Nephron (organoid): ENCODE results near the gene PRPF4.

ENCODE experiments used
- H3K27ac Mint-ChIP-seq, 3 experiments: 2 replicates each; pipeline ENCODE4 v1.8.0; 2020; ENCODE audit warnings: mixed read lengths in 3 of 3, mild to moderate bottlenecking in 2 of 3, moderate library complexity in 1 of 3
- H3K27me3 Mint-ChIP-seq: 2 replicates; pipeline ENCODE4 v1.8.0; 2021; ENCODE audit warnings: low read depth, mild to moderate bottlenecking, moderate library complexity, mixed read lengths
- H3K36me3 Mint-ChIP-seq: 2 replicates; pipeline ENCODE4 v1.8.0; 2020; ENCODE audit warnings: low read depth, mixed read lengths
- H3K4me1 Mint-ChIP-seq: 2 replicates; pipeline ENCODE4 v1.8.0; 2020; ENCODE audit warnings: mixed read lengths
- H3K4me3 Mint-ChIP-seq, 3 experiments: 2 replicates each; pipeline ENCODE4 v1.8.0; 2020; ENCODE audit warnings: mild to moderate bottlenecking in 3 of 3, mixed read lengths in 3 of 3, moderate library complexity in 2 of 3
- H3K9me3 Mint-ChIP-seq: 2 replicates; pipeline ENCODE4 v1.8.0; 2020; ENCODE audit warnings: mixed read lengths
- TF ChIP-seq, protein P1 (sequence below), 3 experiments: fragments of 200-600 bp; sonication (generic); IDR thresholded peaks; one replicate each; pipeline ENCODE4 v1.5.0; 2021; ENCODE audit warnings: antibody characterized with exemption in 3 of 3; ENCODE audit not compliant: unreplicated experiment in 3 of 3

The PRPF4 gene

DNA sequence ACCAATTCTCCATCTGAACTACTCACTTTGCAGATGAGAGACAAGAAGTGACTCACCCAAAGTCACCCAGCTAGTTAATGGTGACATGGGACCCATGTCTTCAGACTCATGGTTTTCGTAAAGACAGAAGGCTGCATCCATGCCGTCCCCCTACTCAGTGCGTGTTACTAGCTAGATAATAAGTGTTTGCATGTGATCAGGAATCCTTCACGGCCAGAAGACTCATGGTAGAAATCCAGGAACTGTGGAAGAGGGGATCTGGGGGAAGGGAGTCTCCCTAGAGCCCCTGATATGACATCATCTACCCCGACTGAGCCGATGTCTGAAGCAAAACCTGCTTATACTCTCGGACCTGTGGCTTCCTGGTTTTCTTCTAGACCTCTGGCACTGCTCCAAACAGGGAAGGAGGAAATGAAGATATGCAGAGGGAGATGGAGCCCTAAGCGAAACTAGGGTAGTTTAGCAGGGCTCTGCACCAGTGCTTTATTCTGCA lies 24.4 kb downstream of the PRPF4 start:
- Mint-ChIP-seq H3K36me3 (no peaks in the 10 kb centered on the region), H3K27ac (peak overlapping the region; percentile 18 to 65 (median 56)), H3K4me1 (peaks cover 6% of the 10 kb centered on the region), H3K27me3 (no peaks in the 10 kb centered on the region), H3K9me3 (no peaks in the 10 kb centered on the region), H3K4me3 (no peak overlapping the region)
- TF ChIP-seq, protein P1, sequence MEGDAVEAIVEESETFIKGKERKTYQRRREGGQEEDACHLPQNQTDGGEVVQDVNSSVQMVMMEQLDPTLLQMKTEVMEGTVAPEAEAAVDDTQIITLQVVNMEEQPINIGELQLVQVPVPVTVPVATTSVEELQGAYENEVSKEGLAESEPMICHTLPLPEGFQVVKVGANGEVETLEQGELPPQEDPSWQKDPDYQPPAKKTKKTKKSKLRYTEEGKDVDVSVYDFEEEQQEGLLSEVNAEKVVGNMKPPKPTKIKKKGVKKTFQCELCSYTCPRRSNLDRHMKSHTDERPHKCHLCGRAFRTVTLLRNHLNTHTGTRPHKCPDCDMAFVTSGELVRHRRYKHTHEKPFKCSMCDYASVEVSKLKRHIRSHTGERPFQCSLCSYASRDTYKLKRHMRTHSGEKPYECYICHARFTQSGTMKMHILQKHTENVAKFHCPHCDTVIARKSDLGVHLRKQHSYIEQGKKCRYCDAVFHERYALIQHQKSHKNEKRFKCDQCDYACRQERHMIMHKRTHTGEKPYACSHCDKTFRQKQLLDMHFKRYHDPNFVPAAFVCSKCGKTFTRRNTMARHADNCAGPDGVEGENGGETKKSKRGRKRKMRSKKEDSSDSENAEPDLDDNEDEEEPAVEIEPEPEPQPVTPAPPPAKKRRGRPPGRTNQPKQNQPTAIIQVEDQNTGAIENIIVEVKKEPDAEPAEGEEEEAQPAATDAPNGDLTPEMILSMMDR (IDR thresholded peaks at IDR 0.05; ENCODE audit: unreplicated experiment in 3 of 3) = no peak

DNA sequence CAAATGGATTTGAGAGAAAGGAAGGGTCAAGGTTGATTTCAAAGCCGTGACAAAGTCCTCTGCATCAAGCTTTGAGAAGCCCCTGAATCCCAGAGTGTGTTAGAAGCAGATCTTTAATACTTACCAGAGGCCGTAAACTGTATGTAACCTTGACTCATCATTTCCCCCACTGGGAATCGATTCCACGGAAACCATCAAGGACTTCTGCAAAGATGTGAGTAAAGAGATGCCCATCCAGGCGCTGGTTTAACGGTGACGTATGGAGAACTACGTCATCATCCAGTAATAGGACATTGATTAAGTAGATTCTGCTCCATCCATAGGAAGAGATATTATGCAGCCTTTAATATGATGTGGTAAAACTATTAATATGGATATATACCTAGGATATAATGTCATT lies 26.1 kb downstream of the PRPF4 start:
- Mint-ChIP-seq H3K36me3 (no peaks in the 10 kb centered on the region), H3K27me3 (no peaks in the 10 kb centered on the region), H3K4me1 (peaks cover 6% of the 10 kb centered on the region), H3K4me3 (no peak overlapping the region), H3K9me3 (no peaks in the 10 kb centered on the region), H3K27ac (no peak overlapping the region)
- TF ChIP-seq, protein P1 (IDR thresholded peaks at IDR 0.05; ENCODE audit: unreplicated experiment in 3 of 3) = no peak

DNA sequence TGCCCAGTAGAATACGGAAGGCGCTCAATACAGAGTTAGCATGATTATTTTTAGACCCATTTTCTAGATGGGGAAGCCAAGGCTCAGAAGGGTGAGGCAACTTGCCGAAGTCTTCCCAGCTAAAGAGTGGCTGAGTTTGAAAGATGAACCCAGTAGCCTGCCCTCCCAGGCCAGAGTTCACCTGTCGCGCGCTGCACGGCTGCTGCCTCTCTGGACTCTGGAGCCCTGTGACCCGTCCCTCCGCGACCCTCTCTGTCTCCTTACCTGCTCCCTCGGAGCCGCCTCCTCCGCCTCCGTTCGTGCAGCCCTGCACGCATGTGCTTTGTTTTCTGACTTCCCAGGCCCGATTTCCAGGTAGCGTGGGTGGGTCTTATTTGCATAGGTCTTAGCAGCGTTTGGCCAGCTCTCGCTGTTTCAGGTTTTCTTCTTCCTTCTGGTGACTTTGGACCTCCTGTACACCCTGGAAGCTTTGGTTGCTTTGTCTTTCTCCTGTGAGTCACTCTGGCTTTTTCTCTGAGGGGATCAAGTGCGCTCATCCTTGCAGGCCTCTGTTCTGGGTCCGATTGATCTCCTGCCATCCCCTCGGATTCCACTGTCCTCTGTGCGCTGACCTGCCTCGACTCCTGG lies 27.4 kb downstream of the PRPF4 start, which contains the start of gene RNF183:
RNF183 (minus strand) TSS at position 585 of the 627 bp plus-strand sequence. CDS start 5,192 bp downstream, outside the sequence.
- H3K9me3 Mint-ChIP-seq = no peaks in the 10 kb centered on the region
- peak within 1 kb of the TSS; percentile 52 to 91 (median 89) for H3K27ac Mint-ChIP-seq
- H3K36me3 Mint-ChIP-seq = no peaks in the 10 kb centered on the region
- H3K4me1 Mint-ChIP-seq = peaks cover 9% of the 10 kb centered on the region
- TF ChIP-seq, protein P1 (IDR thresholded peaks at IDR 0.05; ENCODE audit: unreplicated experiment in 3 of 3) = no peak
- H3K4me3 Mint-ChIP-seq = peak within 1 kb of the TSS; percentile 62 to 66 (median 65)
- no peaks in the 10 kb centered on the region for H3K27me3 Mint-ChIP-seq

DNA sequence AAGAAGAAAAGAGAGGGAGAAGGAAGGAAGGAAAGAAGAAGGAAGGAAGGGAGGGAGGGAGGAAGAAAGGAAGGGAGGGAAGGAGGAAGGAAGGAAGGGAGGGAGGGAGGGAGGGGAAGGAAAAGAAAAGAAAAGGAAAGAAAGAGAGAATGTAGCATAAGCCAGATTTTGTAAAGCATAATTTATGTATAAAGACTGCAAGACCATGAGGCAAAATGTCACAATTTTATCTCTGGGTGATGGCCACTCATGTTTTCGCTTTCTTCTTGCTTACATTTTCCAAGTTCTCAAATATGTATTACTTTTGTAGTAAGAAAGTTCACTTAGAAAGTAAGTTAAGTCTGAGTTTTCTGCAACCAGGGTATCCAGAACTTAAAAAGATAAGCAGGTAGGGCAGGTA lies 31.1 kb downstream of the PRPF4 start:
- TF ChIP-seq, protein P1 (IDR thresholded peaks at IDR 0.05; ENCODE audit: unreplicated experiment in 3 of 3) = no peak
- Mint-ChIP-seq H3K36me3 (no peaks in the 10 kb centered on the region), H3K4me3 (no peak overlapping the region), H3K9me3 (no peaks in the 10 kb centered on the region), H3K4me1 (peaks cover 19% of the 10 kb centered on the region), H3K27ac (no peak overlapping the region), H3K27me3 (no peaks in the 10 kb centered on the region)

DNA sequence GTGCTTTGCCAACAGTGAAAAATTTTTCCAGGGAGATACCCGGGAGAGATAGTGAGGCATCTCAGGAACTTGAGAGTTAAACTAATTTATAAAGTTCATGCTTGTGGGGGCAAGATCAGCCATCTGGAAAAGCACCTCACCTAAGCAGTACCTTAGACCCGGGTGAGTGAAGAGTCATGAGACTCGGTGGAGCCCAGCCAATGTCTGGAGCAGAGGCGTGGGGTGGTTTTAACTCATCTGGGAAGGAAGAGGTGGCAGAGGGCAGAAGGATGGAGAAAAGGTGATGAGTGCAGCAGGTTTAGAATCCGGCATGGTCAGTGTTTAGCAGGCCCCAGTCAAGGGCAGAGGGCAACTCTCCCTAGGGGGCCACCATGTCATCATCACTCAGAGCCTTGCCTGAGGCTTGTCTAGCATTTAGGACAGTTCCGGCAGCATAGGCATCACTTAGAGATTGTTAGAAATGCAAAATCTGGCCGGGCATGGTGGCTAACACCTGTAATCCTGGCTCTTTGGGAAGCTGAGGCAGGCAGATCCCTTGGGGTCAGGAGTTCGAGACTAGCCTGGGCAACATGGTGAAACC lies 32.0 kb downstream of the PRPF4 start:
- Mint-ChIP-seq H3K4me3 (no peak overlapping the region), H3K4me1 (peaks cover 19% of the 10 kb centered on the region), H3K27ac (peak overlapping the region; percentile 20 to 51 (median 49)), H3K27me3 (no peaks in the 10 kb centered on the region), H3K36me3 (no peaks in the 10 kb centered on the region), H3K9me3 (no peaks in the 10 kb centered on the region)
- TF ChIP-seq, protein P1 (IDR thresholded peaks at IDR 0.05; ENCODE audit: unreplicated experiment in 3 of 3) = no peak
